ENCODE data around the gene PC. TPM values are rescaled to one million over a fixed set of nuclear protein-coding genes. Genes with fewer than 3 reads are reported as not detected.

Gene PC
- total RNA-seq, 1 donor from 2014 or later, result 24.4 TPM

GRCh38 chr11:66956689-66957290 is 1.4 kb downstream of the PC start:
- no peak for DNase-seq

- no peak for DNase-seq
Observed at GRCh38 chr11:66953081-66953833, 4.9 kb downstream of the PC start.

- DNase-seq, result peak; percentile 91
Observed at GRCh38 chr11:66951927-66952337, 6.3 kb downstream of the PC start.

- no peak for DNase-seq
Observed at GRCh38 chr11:66951135-66951534, 7.0 kb downstream of the PC start.

GRCh38 chr11:66950112-66950535 is 8.1 kb downstream of the PC start:
- DNase-seq, result peak; percentile 40

- DNase-seq, result no peak
Observed at GRCh38 chr11:66938582-66939135, 19.5 kb downstream of the PC start.

- no peak for DNase-seq
Observed at GRCh38 chr11:66937193-66937733, 20.9 kb downstream of the PC start.

- DNase-seq, result no peak
Observed at GRCh38 chr11:66936311-66936711, 21.9 kb downstream of the PC start.

GRCh38 chr11:66934950-66935779 is 23.0 kb downstream of the PC start:
- DNase-seq, result no peak

GRCh38 chr11:66933531-66933930 is 24.7 kb downstream of the PC start:
- DNase-seq, result no peak

GRCh38 chr11:66932543-66932942 is 25.6 kb downstream of the PC start:
- no peak for DNase-seq

GRCh38 chr11:66929753-66930152 is 28.4 kb downstream of the PC start:
- DNase-seq, result no peak

GRCh38 chr11:66924272-66924671 is 33.9 kb downstream of the PC start:
- DNase-seq, result no peak

- DNase-seq, result no peak
Observed at GRCh38 chr11:66922551-66922950, 35.6 kb downstream of the PC start.

- DNase-seq, result no peak
Observed at GRCh38 chr11:66920978-66921784, 37.0 kb downstream of the PC start.

- no peak for DNase-seq
Observed at GRCh38 chr11:66919923-66920322, 38.3 kb downstream of the PC start.

GRCh38 chr11:66918741-66919140 is 39.4 kb downstream of the PC start:
- DNase-seq, result no peak

GRCh38 chr11:66915866-66916265 is 42.3 kb downstream of the PC start:
- DNase-seq, result peak; percentile 36

GRCh38 chr11:66915046-66915832 is 42.9 kb downstream of the PC start:
- no peak for DNase-seq

GRCh38 chr11:66914505-66914904 is 43.7 kb downstream of the PC start:
- DNase-seq, result no peak

- peak; percentile 47 for DNase-seq
Observed at GRCh38 chr11:66912911-66913310, 45.3 kb downstream of the PC start.

All from tongue (tissue), 2 donors.